Measurements from ENCODE around the gene LSAMP.

The LSAMP gene

DNA sequence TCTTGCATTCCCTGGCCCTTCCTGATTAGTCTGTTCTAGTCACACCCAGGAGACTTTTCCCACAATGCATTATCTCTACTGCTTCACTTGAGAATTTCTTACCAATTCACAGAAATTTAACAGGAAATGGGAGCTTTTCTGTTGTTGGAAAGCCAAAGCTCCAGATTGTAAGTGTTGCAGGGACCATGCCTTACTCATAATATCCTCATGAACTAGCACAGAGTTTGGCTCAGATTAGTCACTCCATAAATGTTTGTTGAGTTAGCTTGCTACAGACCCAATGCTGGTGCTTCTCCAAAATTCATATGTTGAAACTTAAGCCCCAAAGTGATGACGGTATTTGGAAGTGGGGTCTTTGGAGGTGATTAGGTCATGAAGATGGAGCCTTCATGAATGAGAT, 589.4 kb downstream of the LSAMP start:
- ChIA-PET POLR2A (no interaction called here), CTCF (no interaction called here)
- no peak overlapping the region for H3K4me3 ChIP-seq (ENCODE audit: low read depth, low read length)
- no peaks in the 10 kb centered on the region for H3K36me3 ChIP-seq (ENCODE audit: control insufficient read depth in 2 of 2, insufficient read depth in 1 of 2, low read length in 2 of 2)
- no peak overlapping the region for H3K27ac ChIP-seq (ENCODE audit: extremely low read depth, low read depth, low read length)
- H3K4me1 ChIP-seq (ENCODE audit: control insufficient read depth, insufficient read depth, low read length), result no peaks in the 10 kb centered on the region
- H3K9me3 ChIP-seq (ENCODE audit: control insufficient read depth, insufficient read depth, low read depth, low read length), result no peaks in the 10 kb centered on the region
- TF ChIP-seq ZNF670 (tag by site-specific recombination; IDR thresholded peaks at IDR 0.05; ENCODE audit: low read depth), result no peak
- no peak for TF ChIP-seq ZNF169 (tag by site-specific recombination; IDR thresholded peaks at IDR 0.05)
- no peak for TF ChIP-seq ZNF175 (tag by site-specific recombination; IDR thresholded peaks at IDR 0.05)
- TF ChIP-seq KLF7 (tag by site-specific recombination; IDR thresholded peaks at IDR 0.05; ENCODE audit: borderline replicate concordance), result no peak
- TF ChIP-seq ZNF626 (tag by site-specific recombination; IDR thresholded peaks at IDR 0.05), result no peak
- TF ChIP-seq ZNF610 (tag by site-specific recombination; IDR thresholded peaks at IDR 0.05; ENCODE audit: borderline replicate concordance), result no peak

DNA sequence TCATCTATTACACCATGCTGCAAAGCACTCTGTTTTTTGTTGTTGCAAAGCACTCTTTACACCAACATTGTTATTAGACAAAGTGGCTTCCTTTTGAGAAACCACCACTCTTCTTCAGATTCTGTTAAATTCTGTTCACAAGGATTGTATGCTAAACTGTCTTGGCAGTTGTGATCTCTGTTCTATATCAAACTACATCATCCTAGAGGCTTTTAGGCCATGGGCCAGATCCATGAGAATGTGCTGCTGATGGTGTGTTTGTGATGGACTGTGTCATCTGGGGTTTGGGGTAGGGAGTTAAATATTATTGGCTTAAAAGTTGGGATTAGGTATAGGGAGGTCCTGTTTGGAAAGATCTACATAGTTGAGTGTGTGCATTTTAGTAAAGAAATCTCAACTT, 592.2 kb downstream of the LSAMP start:
- no peak overlapping the region for H3K27ac ChIP-seq (ENCODE audit: extremely low read depth, low read depth, low read length)
- POLR2A ChIA-PET, result no interaction called here
- H3K9me3 ChIP-seq (ENCODE audit: control insufficient read depth, insufficient read depth, low read depth, low read length), result no peaks in the 10 kb centered on the region
- CTCF ChIA-PET, result no interaction called here
- H3K4me1 ChIP-seq (ENCODE audit: control insufficient read depth, insufficient read depth, low read length), result no peaks in the 10 kb centered on the region
- no peaks in the 10 kb centered on the region for H3K36me3 ChIP-seq (ENCODE audit: control insufficient read depth in 2 of 2, insufficient read depth in 1 of 2, low read length in 2 of 2)
- H3K4me3 ChIP-seq (ENCODE audit: low read depth, low read length), result no peak overlapping the region
- TF ChIP-seq, protein P1, sequence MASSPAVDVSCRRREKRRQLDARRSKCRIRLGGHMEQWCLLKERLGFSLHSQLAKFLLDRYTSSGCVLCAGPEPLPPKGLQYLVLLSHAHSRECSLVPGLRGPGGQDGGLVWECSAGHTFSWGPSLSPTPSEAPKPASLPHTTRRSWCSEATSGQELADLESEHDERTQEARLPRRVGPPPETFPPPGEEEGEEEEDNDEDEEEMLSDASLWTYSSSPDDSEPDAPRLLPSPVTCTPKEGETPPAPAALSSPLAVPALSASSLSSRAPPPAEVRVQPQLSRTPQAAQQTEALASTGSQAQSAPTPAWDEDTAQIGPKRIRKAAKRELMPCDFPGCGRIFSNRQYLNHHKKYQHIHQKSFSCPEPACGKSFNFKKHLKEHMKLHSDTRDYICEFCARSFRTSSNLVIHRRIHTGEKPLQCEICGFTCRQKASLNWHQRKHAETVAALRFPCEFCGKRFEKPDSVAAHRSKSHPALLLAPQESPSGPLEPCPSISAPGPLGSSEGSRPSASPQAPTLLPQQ (tag by site-specific recombination; IDR thresholded peaks at IDR 0.05), result no peak
- TF ChIP-seq ZNF335 (tag by site-specific recombination; conservative IDR thresholded peaks at IDR 0.05), result no peak
- TF ChIP-seq, protein P2, sequence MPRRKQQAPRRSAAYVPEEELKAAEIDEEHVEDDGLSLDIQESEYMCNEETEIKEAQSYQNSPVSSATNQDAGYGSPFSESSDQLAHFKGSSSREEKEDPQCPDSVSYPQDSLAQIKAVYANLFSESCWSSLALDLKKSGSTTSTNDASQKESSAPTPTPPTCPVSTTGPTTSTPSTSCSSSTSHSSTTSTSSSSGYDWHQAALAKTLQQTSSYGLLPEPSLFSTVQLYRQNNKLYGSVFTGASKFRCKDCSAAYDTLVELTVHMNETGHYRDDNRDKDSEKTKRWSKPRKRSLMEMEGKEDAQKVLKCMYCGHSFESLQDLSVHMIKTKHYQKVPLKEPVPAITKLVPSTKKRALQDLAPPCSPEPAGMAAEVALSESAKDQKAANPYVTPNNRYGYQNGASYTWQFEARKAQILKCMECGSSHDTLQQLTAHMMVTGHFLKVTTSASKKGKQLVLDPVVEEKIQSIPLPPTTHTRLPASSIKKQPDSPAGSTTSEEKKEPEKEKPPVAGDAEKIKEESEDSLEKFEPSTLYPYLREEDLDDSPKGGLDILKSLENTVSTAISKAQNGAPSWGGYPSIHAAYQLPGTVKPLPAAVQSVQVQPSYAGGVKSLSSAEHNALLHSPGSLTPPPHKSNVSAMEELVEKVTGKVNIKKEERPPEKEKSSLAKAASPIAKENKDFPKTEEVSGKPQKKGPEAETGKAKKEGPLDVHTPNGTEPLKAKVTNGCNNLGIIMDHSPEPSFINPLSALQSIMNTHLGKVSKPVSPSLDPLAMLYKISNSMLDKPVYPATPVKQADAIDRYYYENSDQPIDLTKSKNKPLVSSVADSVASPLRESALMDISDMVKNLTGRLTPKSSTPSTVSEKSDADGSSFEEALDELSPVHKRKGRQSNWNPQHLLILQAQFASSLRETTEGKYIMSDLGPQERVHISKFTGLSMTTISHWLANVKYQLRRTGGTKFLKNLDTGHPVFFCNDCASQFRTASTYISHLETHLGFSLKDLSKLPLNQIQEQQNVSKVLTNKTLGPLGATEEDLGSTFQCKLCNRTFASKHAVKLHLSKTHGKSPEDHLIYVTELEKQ (tag by site-specific recombination; IDR thresholded peaks at IDR 0.05; ENCODE audit: borderline replicate concordance), result no peak
- TF ChIP-seq, protein P3, sequence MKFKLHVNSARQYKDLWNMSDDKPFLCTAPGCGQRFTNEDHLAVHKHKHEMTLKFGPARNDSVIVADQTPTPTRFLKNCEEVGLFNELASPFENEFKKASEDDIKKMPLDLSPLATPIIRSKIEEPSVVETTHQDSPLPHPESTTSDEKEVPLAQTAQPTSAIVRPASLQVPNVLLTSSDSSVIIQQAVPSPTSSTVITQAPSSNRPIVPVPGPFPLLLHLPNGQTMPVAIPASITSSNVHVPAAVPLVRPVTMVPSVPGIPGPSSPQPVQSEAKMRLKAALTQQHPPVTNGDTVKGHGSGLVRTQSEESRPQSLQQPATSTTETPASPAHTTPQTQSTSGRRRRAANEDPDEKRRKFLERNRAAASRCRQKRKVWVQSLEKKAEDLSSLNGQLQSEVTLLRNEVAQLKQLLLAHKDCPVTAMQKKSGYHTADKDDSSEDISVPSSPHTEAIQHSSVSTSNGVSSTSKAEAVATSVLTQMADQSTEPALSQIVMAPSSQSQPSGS (tag by site-specific recombination; IDR thresholded peaks at IDR 0.05; ENCODE audit: low read depth), result no peak
- no peak for TF ChIP-seq ZNF76 (tag by site-specific recombination; IDR thresholded peaks at IDR 0.05; ENCODE audit: borderline replicate concordance, low read depth)
- TF ChIP-seq, protein P4, sequence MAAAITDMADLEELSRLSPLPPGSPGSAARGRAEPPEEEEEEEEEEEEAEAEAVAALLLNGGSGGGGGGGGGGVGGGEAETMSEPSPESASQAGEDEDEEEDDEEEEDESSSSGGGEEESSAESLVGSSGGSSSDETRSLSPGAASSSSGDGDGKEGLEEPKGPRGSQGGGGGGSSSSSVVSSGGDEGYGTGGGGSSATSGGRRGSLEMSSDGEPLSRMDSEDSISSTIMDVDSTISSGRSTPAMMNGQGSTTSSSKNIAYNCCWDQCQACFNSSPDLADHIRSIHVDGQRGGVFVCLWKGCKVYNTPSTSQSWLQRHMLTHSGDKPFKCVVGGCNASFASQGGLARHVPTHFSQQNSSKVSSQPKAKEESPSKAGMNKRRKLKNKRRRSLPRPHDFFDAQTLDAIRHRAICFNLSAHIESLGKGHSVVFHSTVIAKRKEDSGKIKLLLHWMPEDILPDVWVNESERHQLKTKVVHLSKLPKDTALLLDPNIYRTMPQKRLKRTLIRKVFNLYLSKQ (tag by site-specific recombination; IDR thresholded peaks at IDR 0.05; ENCODE audit: borderline replicate concordance), result no peak
- TF ChIP-seq, protein P5, sequence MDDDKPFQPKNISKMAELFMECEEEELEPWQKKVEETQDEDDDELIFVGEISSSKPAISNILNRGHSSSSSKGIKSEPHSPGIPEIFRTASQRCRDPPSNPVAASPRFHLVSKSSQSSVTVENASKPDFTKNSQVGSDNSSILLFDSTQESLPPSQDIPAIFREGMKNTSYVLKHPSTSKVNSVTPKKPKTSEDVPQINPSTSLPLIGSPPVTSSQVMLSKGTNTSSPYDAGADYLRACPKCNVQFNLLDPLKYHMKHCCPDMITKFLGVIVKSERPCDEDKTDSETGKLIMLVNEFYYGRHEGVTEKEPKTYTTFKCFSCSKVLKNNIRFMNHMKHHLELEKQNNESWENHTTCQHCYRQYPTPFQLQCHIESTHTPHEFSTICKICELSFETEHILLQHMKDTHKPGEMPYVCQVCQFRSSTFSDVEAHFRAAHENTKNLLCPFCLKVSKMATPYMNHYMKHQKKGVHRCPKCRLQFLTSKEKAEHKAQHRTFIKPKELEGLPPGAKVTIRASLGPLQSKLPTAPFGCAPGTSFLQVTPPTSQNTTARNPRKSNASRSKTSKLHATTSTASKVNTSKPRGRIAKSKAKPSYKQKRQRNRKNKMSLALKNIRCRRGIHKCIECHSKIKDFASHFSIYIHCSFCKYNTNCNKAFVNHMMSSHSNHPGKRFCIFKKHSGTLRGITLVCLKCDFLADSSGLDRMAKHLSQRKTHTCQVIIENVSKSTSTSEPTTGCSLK (tag by site-specific recombination; IDR thresholded peaks at IDR 0.05), result no peak
- no peak for TF ChIP-seq ZNF549 (tag by site-specific recombination; IDR thresholded peaks at IDR 0.05)
- TF ChIP-seq ZNF629 (tag by site-specific recombination; IDR thresholded peaks at IDR 0.05), result no peak
- no peak for TF ChIP-seq ZNF2 (tag by site-specific recombination; IDR thresholded peaks at IDR 0.05)
- TF ChIP-seq ZNF37A (tag by site-specific recombination; IDR thresholded peaks at IDR 0.05), result no peak
- TF ChIP-seq ZNF791 (tag by site-specific recombination; IDR thresholded peaks at IDR 0.05), result no peak
- TF ChIP-seq, protein P6, sequence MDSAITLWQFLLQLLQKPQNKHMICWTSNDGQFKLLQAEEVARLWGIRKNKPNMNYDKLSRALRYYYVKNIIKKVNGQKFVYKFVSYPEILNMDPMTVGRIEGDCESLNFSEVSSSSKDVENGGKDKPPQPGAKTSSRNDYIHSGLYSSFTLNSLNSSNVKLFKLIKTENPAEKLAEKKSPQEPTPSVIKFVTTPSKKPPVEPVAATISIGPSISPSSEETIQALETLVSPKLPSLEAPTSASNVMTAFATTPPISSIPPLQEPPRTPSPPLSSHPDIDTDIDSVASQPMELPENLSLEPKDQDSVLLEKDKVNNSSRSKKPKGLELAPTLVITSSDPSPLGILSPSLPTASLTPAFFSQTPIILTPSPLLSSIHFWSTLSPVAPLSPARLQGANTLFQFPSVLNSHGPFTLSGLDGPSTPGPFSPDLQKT (IDR thresholded peaks at IDR 0.05; ENCODE audit: borderline replicate concordance, low read depth, low read length), result no peak
- TF ChIP-seq ZNF544 (tag by site-specific recombination; IDR thresholded peaks at IDR 0.05), result no peak
